Fibroblast of lung (primary cell): ENCODE measurements around the gene SLC5A10. TPM values are rescaled to one million over a fixed set of nuclear protein-coding genes. Genes with fewer than 3 reads are reported as not detected.

Experiments used
- DNase-seq, 2 donors: peaks; one replicate each; pipeline versions ENCODE4 v3.0.0 to v3.0.0-alpha.2; 2010; ENCODE audit warnings: low read depth in 2 of 2
- H2AFZ ChIP-seq: 2 replicates; pipeline ENCODE4 v1.5.1; 2012; ENCODE audit warnings: low read length, control low read depth, inconsistent platforms
- H3K27ac ChIP-seq: 2 replicates; pipeline ENCODE4 v1.5.1; 2011; ENCODE audit warnings: low read length, control low read depth; ENCODE audit not compliant: insufficient read depth
- H3K27me3 ChIP-seq: 2 replicates; pipeline ENCODE4 v1.5.1; 2011; ENCODE audit warnings: mild to moderate bottlenecking, low read length; ENCODE audit not compliant: control insufficient read depth, insufficient read depth
- H3K36me3 ChIP-seq: 2 replicates; pipeline ENCODE4 v1.5.1; 2011; ENCODE audit warnings: low read length; ENCODE audit not compliant: control insufficient read depth, insufficient read depth
- H3K4me1 ChIP-seq: 2 replicates; pipeline ENCODE4 v1.5.1; 2011; ENCODE audit warnings: low read length; ENCODE audit not compliant: control insufficient read depth, insufficient read depth; ENCODE audit errors: extremely low read depth
- H3K4me2 ChIP-seq: 2 replicates; pipeline ENCODE4 v1.5.1; 2011; ENCODE audit warnings: low read length, control low read depth; ENCODE audit not compliant: insufficient read depth; ENCODE audit errors: extremely low read depth
- H3K4me3 ChIP-seq, 4 experiments: fragments of 200-600 bp in 1 of 4; sonication (generic) in 1 of 4; replicated peaks in 1 of 4; 2 replicates each; pipeline ENCODE4 v1.5.1; 2011 to 2016; ENCODE audit warnings: low read length in 4 of 4, low read depth in 3 of 4, mild to moderate bottlenecking in 3 of 4, control low read depth in 2 of 4, inconsistent platforms in 1 of 4, mixed read lengths in 1 of 4; ENCODE audit not compliant: insufficient read depth in 1 of 4; ENCODE audit errors: control extremely low read depth in 1 of 4
- H3K79me2 ChIP-seq: 2 replicates; pipeline ENCODE4 v1.5.1; 2012; ENCODE audit warnings: mild to moderate bottlenecking, low read length, inconsistent platforms; ENCODE audit not compliant: control insufficient read depth, insufficient read depth
- H3K9ac ChIP-seq: 2 replicates; pipeline ENCODE4 v1.5.1; 2011; ENCODE audit warnings: mild to moderate bottlenecking, low read length, control low read depth; ENCODE audit not compliant: insufficient read depth
- H3K9me3 ChIP-seq: 2 replicates; pipeline ENCODE4 v1.5.1; 2012; ENCODE audit warnings: low read depth, low read length; ENCODE audit not compliant: control insufficient read depth, insufficient read depth
- H4K20me1 ChIP-seq: 2 replicates; pipeline ENCODE4 v1.5.1; 2011; ENCODE audit warnings: low read length; ENCODE audit not compliant: control insufficient read depth, insufficient read depth; ENCODE audit errors: extremely low read depth
- EZH2 ChIP-seq: IDR thresholded peaks from 2 replicates; pipeline ENCODE4 v1.5.1; 2012; ENCODE audit warnings: low read length, control low read depth, mild to moderate bottlenecking; ENCODE audit errors: missing control alignments
- polyA plus RNA-seq, 2 donors: library from polyadenylated mRNA; depleted of rRNA in 1 of 2; stranded (reverse) in 1 of 2; unstranded in 1 of 2; fragments of >200 nt; gene quantifications; 2 replicates each; pipeline ENCODE4 v1.2.1, GENCODE V29; 2011 to 2012; ENCODE audit warnings: missing spikeins in 1 of 2
- total RNA-seq: library from RNA; depleted of rRNA; stranded (reverse); fragments of >200 nt; gene quantifications from 2 replicates; pipeline ENCODE4 v1.2.1, GENCODE V29; 2014
- TF ChIP-seq, protein P1 (sequence below), 2 donors: IDR thresholded peaks in 1 of 2; conservative IDR thresholded peaks in 1 of 2; 1 replicate in 1 of 2; 2 replicates in 1 of 2; pipeline ENCODE4 v1.5.1; 2011 to 2012; ENCODE audit warnings: low read length in 2 of 2, control low read depth in 1 of 2, inconsistent platforms in 1 of 2, low read depth in 1 of 2, mild to moderate bottlenecking in 1 of 2

The SLC5A10 gene
- total and polyA plus RNA-seq, 2 donors (not counting 1 experiment from before 2014, with no cell fraction given): not detected

DNA sequence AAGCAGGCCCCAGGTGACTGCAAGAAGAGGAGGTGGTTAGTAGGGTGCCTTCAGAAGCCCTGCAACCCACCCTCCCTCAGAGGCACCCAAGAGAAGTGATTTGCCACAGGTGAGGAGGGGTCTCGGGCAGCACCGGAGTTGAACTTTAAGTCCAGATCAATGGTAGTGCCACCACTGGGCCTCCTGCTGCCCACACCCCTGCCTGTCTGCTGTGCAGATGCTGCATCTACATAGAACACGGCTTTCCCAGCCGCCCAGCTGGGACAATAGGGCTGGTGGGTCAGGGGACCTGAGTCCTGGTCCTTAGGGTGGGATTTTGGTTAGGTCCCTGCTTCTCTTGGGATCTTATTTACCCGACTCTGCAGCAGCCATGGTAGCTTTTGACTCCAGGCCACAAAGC, 70.2 kb downstream of the SLC5A10 start:
- Histone ChIP-seq H3K4me3 (no peak overlapping the region), H2AFZ (no peak overlapping the region), H3K4me2 (no peak overlapping the region), H3K9me3 (no peaks in the 10 kb centered on the region), H3K9ac (no peak overlapping the region), H3K36me3 (no peaks in the 10 kb centered on the region), H3K27me3 (no peaks in the 10 kb centered on the region), H3K4me1 (no peaks in the 10 kb centered on the region), H3K27ac (no peak overlapping the region), H3K79me2 (no peaks in the 10 kb centered on the region), H4K20me1 (no peaks in the 10 kb centered on the region)
- no peak for DNase-seq
- TF ChIP-seq EZH2: no peak
- TF ChIP-seq, protein P1, sequence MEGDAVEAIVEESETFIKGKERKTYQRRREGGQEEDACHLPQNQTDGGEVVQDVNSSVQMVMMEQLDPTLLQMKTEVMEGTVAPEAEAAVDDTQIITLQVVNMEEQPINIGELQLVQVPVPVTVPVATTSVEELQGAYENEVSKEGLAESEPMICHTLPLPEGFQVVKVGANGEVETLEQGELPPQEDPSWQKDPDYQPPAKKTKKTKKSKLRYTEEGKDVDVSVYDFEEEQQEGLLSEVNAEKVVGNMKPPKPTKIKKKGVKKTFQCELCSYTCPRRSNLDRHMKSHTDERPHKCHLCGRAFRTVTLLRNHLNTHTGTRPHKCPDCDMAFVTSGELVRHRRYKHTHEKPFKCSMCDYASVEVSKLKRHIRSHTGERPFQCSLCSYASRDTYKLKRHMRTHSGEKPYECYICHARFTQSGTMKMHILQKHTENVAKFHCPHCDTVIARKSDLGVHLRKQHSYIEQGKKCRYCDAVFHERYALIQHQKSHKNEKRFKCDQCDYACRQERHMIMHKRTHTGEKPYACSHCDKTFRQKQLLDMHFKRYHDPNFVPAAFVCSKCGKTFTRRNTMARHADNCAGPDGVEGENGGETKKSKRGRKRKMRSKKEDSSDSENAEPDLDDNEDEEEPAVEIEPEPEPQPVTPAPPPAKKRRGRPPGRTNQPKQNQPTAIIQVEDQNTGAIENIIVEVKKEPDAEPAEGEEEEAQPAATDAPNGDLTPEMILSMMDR (conservative IDR thresholded peaks at IDR 0.05 in 1 of 2, IDR thresholded peaks at IDR 0.05 in 1 of 2; ENCODE audit: low read depth in 1 of 2, low read length in 2 of 2): no peak

DNA sequence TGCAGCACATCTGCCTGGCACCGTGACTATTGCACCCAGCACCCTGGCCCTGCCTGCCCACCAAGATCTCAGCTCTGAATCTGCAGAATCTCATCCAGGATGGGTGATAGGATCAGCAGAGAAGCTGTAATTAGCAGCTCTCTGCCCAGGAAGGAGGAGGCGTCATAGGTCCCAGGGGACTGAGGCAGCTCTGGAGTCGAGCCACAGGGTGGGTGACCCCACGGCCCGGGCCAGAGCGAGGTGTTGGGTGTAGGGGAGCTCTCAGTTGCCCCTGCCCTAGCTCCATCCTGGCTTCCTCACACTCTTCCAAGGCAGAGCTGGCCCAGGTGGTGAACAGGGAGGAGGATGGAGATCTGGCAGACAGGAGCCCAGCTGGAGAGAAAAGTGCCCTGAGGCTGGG, 70.8 kb downstream of the SLC5A10 start:
- DNase-seq: no peak
- Histone ChIP-seq H3K36me3 (no peaks in the 10 kb centered on the region), H3K27ac (no peak overlapping the region), H3K4me2 (no peak overlapping the region), H3K27me3 (no peaks in the 10 kb centered on the region), H3K4me3 (no peak overlapping the region), H2AFZ (no peak overlapping the region), H3K9me3 (no peaks in the 10 kb centered on the region), H3K79me2 (no peaks in the 10 kb centered on the region), H4K20me1 (no peaks in the 10 kb centered on the region), H3K9ac (no peak overlapping the region), H3K4me1 (no peaks in the 10 kb centered on the region)
- no peak for TF ChIP-seq EZH2
- TF ChIP-seq, protein P1 (conservative IDR thresholded peaks at IDR 0.05 in 1 of 2, IDR thresholded peaks at IDR 0.05 in 1 of 2; ENCODE audit: low read depth in 1 of 2, low read length in 2 of 2): no peak

DNA sequence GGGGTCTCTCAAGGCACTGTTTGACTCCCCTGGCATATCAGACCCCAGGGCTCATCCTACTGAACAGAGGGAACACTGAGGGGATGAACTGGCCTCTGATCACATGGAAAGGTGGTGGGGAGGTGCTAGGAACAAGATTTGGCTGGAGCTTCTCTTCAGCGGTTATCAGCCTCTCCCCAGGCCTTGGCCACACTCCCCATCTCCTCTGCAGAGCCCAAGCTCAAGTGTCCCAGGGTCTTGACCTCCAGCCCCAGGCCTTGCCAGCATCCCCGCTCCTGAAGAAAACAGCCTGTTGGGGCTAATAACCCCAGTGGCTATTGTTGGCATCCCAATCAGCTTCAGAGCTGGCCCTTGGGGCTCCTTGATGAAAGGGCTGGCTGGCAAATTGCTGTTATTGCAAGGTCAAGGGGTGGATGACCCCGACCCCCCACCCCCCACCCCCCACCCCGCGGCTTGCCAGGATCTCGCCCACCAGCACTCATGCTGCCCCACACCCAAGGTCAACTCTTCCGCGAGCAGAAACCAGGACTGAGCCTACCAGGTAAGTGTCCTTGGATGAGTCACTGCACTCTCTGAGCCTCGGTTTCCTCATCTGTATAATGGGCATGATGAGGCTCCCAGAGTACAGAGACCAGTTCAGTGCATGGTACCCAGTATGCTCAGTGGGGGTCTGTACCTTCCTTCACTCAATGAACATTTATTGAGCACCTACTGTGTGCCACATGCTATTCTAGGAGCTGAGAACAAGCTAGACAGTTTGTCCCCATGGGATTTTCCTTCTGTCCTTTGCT, 71.4 kb downstream of the SLC5A10 start:
- no peak overlapping the region for H3K4me2 ChIP-seq
- H4K20me1 ChIP-seq: no peaks in the 10 kb centered on the region
- DNase-seq: no peak
- no peak overlapping the region for H3K27ac ChIP-seq
- H3K9ac ChIP-seq: no peak overlapping the region
- no peak overlapping the region for H2AFZ ChIP-seq
- no peaks in the 10 kb centered on the region for H3K36me3 ChIP-seq
- H3K4me1 ChIP-seq: no peaks in the 10 kb centered on the region
- no peaks in the 10 kb centered on the region for H3K27me3 ChIP-seq
- H3K4me3 ChIP-seq: no peak overlapping the region
- TF ChIP-seq EZH2: no peak
- TF ChIP-seq, protein P1 (conservative IDR thresholded peaks at IDR 0.05 in 1 of 2, IDR thresholded peaks at IDR 0.05 in 1 of 2; ENCODE audit: low read depth in 1 of 2, low read length in 2 of 2): no peak
- no peaks in the 10 kb centered on the region for H3K79me2 ChIP-seq
- no peaks in the 10 kb centered on the region for H3K9me3 ChIP-seq
